ENCODE measurements around the gene GALNTL6. TPM values are rescaled to one million over a fixed set of nuclear protein-coding genes. Genes with fewer than 3 reads are reported as not detected.

Gene GALNTL6
- total RNA-seq, 1 experiment from 2014 or later, result not detected

DNA sequence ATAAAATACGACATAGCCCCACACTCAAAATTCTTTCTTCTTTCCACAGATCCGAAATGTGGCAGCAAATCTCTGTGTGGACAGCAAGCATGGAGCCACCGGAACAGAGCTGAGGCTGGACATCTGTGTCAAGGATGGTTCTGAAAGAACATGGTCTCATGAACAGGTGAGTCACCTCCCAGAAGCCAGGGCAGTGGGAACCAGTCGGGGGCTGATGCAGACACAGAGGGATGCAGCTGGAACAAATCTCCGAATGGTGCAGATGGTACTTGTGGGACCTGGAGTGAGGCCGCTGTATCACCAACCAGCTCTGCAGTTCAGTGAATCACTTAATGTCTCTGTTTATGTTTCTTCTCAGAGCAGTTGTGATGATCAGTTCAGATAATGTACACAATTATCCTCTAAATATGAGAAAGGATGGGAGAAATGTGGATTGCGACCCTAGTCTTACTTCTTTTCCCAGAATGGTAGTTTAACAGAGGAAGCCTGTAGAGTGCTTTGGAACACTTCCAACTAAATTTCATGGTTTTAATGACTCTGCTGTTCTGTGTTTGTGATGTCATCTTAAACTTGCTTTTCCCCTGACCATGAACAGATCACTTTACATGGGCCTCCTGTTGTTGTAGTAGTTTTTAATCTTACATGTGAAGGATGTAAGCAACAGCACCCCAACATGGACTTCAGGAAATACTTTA, 1196.1 kb downstream of the GALNTL6 start:
- Histone ChIP-seq H2BK5ac (ENCODE audit: insufficient read length, low read length) (no peak overlapping the region), H2BK15ac (ENCODE audit: low read depth, low read length) (no peak overlapping the region), H3K14ac (ENCODE audit: insufficient read depth, low read length) (no peak overlapping the region), H3K18ac (ENCODE audit: insufficient read length, low read depth, low read length) (no peak overlapping the region), H3K4me1 (ENCODE audit: insufficient read depth, low read length) (no peaks in the 10 kb centered on the region), H3K56ac (ENCODE audit: insufficient read length, low read depth, low read length) (no peak overlapping the region), H4K91ac (ENCODE audit: insufficient read length, low read depth, low read length) (no peak overlapping the region), H4K8ac (replicated peaks; ENCODE audit: insufficient read length, low read depth, low read length) (no peak overlapping the region), H3K23me2 (ENCODE audit: insufficient read length, low read depth, low read length, poor library complexity, severe bottlenecking) (no peaks in the 10 kb centered on the region), H4K5ac (ENCODE audit: insufficient read length, low read depth, low read length) (no peak overlapping the region), H3K9me3 (ENCODE audit: control insufficient read depth, low read depth, low read length) (no peaks in the 10 kb centered on the region), H2AFZ (ENCODE audit: low read length) (no peak overlapping the region), H3K79me2 (ENCODE audit: insufficient read depth, low read length) (no peaks in the 10 kb centered on the region), H4K20me1 (ENCODE audit: control insufficient read depth, insufficient read depth, insufficient read length) (no peaks in the 10 kb centered on the region), H2BK20ac (ENCODE audit: low read depth, low read length, poor library complexity, severe bottlenecking) (no peak overlapping the region), H3K4ac (ENCODE audit: low read depth, low read length) (no peak overlapping the region), H3K9ac (ENCODE audit: extremely low read depth, insufficient read length, low read length) (no peak overlapping the region), H3K27me3 (ENCODE audit: insufficient read depth, low read length) (no peaks in the 10 kb centered on the region), H2AK5ac (ENCODE audit: insufficient read length, low read length) (no peak overlapping the region), H3K4me2 (ENCODE audit: insufficient read depth, insufficient read length, low read length) (no peak overlapping the region), H2BK120ac (ENCODE audit: low read depth, low read length, poor library complexity, severe bottlenecking) (no peak overlapping the region), H3K79me1 (ENCODE audit: insufficient read depth, low read depth, low read length, poor library complexity, severe bottlenecking) (no peaks in the 10 kb centered on the region), H3T11ph (ENCODE audit: low read length) (no peak overlapping the region), H3K27ac (ENCODE audit: insufficient read length, low read depth, low read length) (no peak overlapping the region), H2BK12ac (ENCODE audit: insufficient read length, low read depth, low read length) (no peak overlapping the region), H3K23ac (ENCODE audit: insufficient read length, low read depth, low read length) (no peak overlapping the region)
- DNase-seq, result no peak
- TF ChIP-seq, protein P1, sequence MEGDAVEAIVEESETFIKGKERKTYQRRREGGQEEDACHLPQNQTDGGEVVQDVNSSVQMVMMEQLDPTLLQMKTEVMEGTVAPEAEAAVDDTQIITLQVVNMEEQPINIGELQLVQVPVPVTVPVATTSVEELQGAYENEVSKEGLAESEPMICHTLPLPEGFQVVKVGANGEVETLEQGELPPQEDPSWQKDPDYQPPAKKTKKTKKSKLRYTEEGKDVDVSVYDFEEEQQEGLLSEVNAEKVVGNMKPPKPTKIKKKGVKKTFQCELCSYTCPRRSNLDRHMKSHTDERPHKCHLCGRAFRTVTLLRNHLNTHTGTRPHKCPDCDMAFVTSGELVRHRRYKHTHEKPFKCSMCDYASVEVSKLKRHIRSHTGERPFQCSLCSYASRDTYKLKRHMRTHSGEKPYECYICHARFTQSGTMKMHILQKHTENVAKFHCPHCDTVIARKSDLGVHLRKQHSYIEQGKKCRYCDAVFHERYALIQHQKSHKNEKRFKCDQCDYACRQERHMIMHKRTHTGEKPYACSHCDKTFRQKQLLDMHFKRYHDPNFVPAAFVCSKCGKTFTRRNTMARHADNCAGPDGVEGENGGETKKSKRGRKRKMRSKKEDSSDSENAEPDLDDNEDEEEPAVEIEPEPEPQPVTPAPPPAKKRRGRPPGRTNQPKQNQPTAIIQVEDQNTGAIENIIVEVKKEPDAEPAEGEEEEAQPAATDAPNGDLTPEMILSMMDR (conservative IDR thresholded peaks at IDR 0.05), result no peak
- WGBS (ENCODE audit: extremely low coverage, insufficient read length, low lambda C conversion rate), result no CpG with 5 or more reads among the region's 7 CpGs
- no peaks in the 10 kb centered on the region for H3K36me3 Mint-ChIP-seq (ENCODE audit: insufficient read depth in 1 of 3, low read depth in 3 of 3)
- H3K27ac Mint-ChIP-seq, result no peak overlapping the region
- H3K9me3 Mint-ChIP-seq, result 0 out of 5 replicates have a peak, but pooled peaks cover 0 to 2% of the 10 kb centered on the region in 2 experiments
- H3K4me3 Mint-ChIP-seq, result no peak overlapping the region
- H3K4me1 Mint-ChIP-seq, result peaks cover 11 to 16% of the 10 kb centered on the region in 2 experiments
- no peaks in the 10 kb centered on the region for H3K27me3 Mint-ChIP-seq (ENCODE audit: low read depth)
